Nephron (organoid): ENCODE measurements around the gene MPRIP.

Source experiments
- H3K27ac Mint-ChIP-seq, 3 experiments: 2 replicates each; pipeline ENCODE4 v1.8.0; 2020; ENCODE audit warnings: mixed read lengths in 3 of 3, mild to moderate bottlenecking in 2 of 3, moderate library complexity in 1 of 3
- H3K27me3 Mint-ChIP-seq: 2 replicates; pipeline ENCODE4 v1.8.0; 2021; ENCODE audit warnings: low read depth, mild to moderate bottlenecking, moderate library complexity, mixed read lengths
- H3K36me3 Mint-ChIP-seq: 2 replicates; pipeline ENCODE4 v1.8.0; 2020; ENCODE audit warnings: low read depth, mixed read lengths
- H3K4me1 Mint-ChIP-seq: 2 replicates; pipeline ENCODE4 v1.8.0; 2020; ENCODE audit warnings: mixed read lengths
- H3K4me3 Mint-ChIP-seq, 3 experiments: 2 replicates each; pipeline ENCODE4 v1.8.0; 2020; ENCODE audit warnings: mild to moderate bottlenecking in 3 of 3, mixed read lengths in 3 of 3, moderate library complexity in 2 of 3
- H3K9me3 Mint-ChIP-seq: 2 replicates; pipeline ENCODE4 v1.8.0; 2020; ENCODE audit warnings: mixed read lengths
- TF ChIP-seq, protein P1 (sequence below), 3 experiments: fragments of 200-600 bp; sonication (generic); IDR thresholded peaks; one replicate each; pipeline ENCODE4 v1.5.0; 2021; ENCODE audit warnings: antibody characterized with exemption in 3 of 3; ENCODE audit not compliant: unreplicated experiment in 3 of 3

The MPRIP gene

GRCh38 chr17:17176341-17176740 is 134.1 kb downstream of the MPRIP start:
- H3K4me3 Mint-ChIP-seq: no peak overlapping the region
- TF ChIP-seq, protein P1, sequence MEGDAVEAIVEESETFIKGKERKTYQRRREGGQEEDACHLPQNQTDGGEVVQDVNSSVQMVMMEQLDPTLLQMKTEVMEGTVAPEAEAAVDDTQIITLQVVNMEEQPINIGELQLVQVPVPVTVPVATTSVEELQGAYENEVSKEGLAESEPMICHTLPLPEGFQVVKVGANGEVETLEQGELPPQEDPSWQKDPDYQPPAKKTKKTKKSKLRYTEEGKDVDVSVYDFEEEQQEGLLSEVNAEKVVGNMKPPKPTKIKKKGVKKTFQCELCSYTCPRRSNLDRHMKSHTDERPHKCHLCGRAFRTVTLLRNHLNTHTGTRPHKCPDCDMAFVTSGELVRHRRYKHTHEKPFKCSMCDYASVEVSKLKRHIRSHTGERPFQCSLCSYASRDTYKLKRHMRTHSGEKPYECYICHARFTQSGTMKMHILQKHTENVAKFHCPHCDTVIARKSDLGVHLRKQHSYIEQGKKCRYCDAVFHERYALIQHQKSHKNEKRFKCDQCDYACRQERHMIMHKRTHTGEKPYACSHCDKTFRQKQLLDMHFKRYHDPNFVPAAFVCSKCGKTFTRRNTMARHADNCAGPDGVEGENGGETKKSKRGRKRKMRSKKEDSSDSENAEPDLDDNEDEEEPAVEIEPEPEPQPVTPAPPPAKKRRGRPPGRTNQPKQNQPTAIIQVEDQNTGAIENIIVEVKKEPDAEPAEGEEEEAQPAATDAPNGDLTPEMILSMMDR (IDR thresholded peaks at IDR 0.05; ENCODE audit: unreplicated experiment in 3 of 3): no peak

GRCh38 chr17:17177176-17177575 is 134.9 kb downstream of the MPRIP start:
- no peaks in the 10 kb centered on the region for H3K27me3 Mint-ChIP-seq
- peaks cover 24% of the 10 kb centered on the region for H3K4me1 Mint-ChIP-seq
- peaks cover 64% of the 10 kb centered on the region for H3K36me3 Mint-ChIP-seq
- TF ChIP-seq, protein P1 (IDR thresholded peaks at IDR 0.05; ENCODE audit: unreplicated experiment in 3 of 3): no peak
- peak overlapping the region in 2 of 3 experiments; percentile 38 to 68 for H3K27ac Mint-ChIP-seq
- no peak overlapping the region for H3K4me3 Mint-ChIP-seq
- H3K9me3 Mint-ChIP-seq: no peaks in the 10 kb centered on the region

More at GRCh38 chr17:17176341-17176740, 134.1 kb downstream of the MPRIP start:
- H3K36me3 Mint-ChIP-seq: peaks cover 59% of the 10 kb centered on the region
- peaks cover 16% of the 10 kb centered on the region for H3K4me1 Mint-ChIP-seq
- no peaks in the 10 kb centered on the region for H3K27me3 Mint-ChIP-seq
- H3K9me3 Mint-ChIP-seq: no peaks in the 10 kb centered on the region
- H3K27ac Mint-ChIP-seq: no peak overlapping the region

DNA sequence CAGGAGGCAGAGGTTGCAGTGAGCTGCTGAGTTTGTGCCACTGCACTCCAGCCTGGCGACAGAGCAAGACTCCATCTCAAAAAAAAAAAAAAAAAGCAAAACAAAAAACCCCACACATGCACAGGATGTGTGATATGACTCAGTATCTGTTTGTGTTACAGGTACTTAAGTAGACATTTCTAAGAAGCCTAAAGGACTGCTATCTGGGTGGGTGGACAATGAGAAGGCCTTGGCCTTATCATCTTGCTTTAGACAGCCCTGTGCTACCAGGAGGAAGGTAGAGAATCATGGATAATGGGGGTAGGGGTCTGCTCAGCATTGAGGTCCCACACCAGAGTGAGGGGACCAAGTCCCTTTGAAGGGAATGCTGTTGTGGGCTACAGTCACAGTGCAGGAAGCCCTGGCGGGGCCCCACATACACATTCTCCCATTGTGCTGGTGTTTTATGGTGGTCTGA is 137.1 kb downstream of the MPRIP start:
- H3K4me1 Mint-ChIP-seq: peaks cover 32% of the 10 kb centered on the region
- peak overlapping the region in 1 of 3 experiments; percentile 16 for H3K4me3 Mint-ChIP-seq
- H3K27ac Mint-ChIP-seq: peak overlapping the region; percentile 66 to 96 (median 96)
- TF ChIP-seq, protein P1 (IDR thresholded peaks at IDR 0.05; ENCODE audit: unreplicated experiment in 3 of 3): no peak
- no peaks in the 10 kb centered on the region for H3K27me3 Mint-ChIP-seq
- H3K36me3 Mint-ChIP-seq: peaks cover 58% of the 10 kb centered on the region
- H3K9me3 Mint-ChIP-seq: no peaks in the 10 kb centered on the region

GRCh38 chr17:17180141-17180603 is 137.9 kb downstream of the MPRIP start:
- H3K27me3 Mint-ChIP-seq: no peaks in the 10 kb centered on the region
- H3K4me1 Mint-ChIP-seq: peaks cover 32% of the 10 kb centered on the region
- no peaks in the 10 kb centered on the region for H3K9me3 Mint-ChIP-seq
- TF ChIP-seq, protein P1 (IDR thresholded peaks at IDR 0.05; ENCODE audit: unreplicated experiment in 3 of 3): no peak
- H3K4me3 Mint-ChIP-seq: no peak overlapping the region
- H3K36me3 Mint-ChIP-seq: peaks cover 58% of the 10 kb centered on the region
- H3K27ac Mint-ChIP-seq: peak overlapping the region in 2 of 3 experiments; percentile 98 to 99

DNA sequence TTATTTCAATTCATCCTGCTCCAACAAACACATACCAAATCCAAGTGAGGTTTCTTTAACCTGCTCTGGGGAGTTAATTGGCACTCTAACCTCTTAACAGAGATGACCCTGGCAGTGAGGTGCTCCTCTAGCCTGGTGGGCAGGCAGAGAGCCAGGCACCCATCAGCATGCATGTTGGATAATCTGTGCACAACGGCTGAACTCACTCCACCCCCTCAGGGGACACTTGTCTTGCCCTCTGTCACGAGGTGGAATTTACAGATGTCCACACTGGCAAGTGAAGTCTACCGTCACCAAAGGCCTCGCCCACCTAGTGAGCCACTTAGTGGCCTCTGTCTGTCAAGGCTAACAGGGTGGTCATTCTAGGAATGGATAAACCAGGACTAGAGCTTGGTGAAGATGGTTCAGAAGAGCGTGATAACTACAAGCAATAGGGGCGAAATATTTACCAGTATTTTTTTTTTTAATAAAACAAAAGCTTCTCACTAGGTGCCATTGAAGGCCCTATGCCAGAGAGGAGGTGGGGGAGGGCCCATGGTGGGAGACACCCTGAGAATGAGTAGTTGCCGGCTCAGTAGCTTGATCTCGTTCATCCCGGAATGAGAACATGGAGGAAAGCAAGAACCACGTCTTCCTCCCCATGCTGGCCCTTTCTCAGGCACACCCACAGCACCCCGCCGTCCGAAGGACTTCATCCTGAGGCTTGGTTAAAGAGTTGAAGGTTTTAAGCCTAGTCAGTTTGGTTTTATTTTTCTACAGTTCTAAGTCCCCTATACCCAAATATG is 138.7 kb downstream of the MPRIP start:
- TF ChIP-seq, protein P1 (IDR thresholded peaks at IDR 0.05; ENCODE audit: unreplicated experiment in 3 of 3): no peak
- Mint-ChIP-seq H3K4me1 (peaks cover 37% of the 10 kb centered on the region), H3K4me3 (no peak overlapping the region), H3K9me3 (no peaks in the 10 kb centered on the region), H3K36me3 (peaks cover 63% of the 10 kb centered on the region), H3K27me3 (no peaks in the 10 kb centered on the region), H3K27ac (peak overlapping the region; percentile 88 to 99 (median 98))
